NCI-H2029 treated with DMSO at 0.1 percent for 48 hours (cell line): ENCODE data around the gene CYS1.

Source experiments
- DNase-seq: peaks from one replicate; lab custom pipeline; 2025; lab: John Stamatoyannopoulos, UW

CYS1 gene

DNA sequence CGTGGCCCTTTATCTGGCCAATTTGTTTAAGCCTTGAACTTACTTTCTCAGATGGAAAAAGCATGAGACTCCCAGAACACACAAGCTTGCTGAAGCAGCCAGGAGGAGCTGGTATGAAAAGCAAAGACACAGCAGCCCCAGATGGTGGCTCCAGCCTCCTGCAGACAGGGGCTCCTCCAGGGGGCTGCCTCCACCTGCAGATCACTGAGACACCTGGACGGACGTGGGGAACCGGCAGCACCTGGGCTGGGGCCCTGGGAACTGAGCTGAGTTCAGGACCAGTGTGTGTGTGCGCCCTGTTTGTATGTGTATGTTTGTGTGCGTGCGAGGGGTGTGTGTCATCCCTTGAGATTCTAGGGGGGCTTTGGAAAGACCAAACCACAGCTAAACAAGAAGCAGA, 8.6 kb downstream of the CYS1 start:
- DNase-seq, result no peak

DNA sequence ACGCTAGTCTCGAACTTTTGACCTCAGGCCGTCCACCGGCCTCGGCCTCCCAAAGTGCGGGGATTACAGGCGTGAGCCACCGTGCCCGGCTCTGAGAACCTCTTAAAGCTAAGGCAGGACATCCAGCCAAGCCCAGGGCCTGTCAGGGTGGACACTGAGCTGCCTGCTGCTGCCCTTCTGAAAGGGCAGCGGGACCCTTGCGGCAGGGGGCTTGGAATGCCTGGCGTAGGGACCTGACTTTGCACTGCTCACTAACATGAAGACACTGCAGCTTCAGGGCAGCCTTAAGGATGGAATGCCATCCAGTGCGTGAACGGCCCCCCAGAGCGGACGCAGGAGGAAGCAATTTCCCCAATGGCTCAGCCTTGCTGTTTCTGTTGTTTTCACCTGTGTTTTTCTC, 9.0 kb downstream of the CYS1 start:
- DNase-seq, result no peak

DNA sequence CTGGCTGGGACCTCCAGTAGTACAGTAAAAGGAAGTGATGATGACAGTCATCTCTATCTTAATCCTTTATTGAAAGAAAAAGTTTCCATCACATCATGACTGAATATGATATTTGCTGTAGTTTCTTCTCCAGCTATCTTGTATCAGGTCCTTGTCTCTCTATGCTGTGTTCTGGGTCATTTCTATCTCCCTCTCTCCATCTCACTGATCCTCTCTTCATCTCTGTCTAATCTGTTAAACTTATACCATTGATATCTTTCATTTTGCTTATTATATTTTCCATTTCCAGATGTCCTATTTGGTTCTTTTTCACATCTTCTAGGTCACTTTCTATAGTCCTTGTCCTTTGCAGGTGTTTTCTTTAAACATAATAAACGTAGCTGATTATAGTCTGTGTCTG, 12.3 kb downstream of the CYS1 start:
- no peak for DNase-seq

DNA sequence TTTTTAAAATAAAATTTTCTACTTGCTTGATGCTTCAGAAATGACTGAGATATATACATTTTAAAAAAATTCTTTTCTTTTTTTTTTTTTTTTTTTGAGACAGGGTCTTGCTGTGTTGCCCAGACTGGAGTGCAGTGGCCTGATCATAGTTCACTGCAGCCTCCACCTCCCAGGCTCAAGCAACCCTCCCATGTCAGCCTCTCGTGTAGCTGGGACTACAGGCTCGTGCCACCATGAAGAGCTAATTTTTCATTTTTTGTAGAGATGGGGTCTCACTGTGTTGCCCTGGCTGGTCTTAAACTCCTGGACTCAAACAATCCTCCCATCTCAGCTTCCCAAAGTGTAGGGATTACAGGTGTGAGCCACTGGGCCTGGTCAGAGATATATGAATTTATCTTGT, 12.9 kb downstream of the CYS1 start:
- DNase-seq, result no peak

- DNase-seq, result no peak
Observed at GRCh38 chr2:10065773-10066055, 14.5 kb downstream of the CYS1 start.

DNA sequence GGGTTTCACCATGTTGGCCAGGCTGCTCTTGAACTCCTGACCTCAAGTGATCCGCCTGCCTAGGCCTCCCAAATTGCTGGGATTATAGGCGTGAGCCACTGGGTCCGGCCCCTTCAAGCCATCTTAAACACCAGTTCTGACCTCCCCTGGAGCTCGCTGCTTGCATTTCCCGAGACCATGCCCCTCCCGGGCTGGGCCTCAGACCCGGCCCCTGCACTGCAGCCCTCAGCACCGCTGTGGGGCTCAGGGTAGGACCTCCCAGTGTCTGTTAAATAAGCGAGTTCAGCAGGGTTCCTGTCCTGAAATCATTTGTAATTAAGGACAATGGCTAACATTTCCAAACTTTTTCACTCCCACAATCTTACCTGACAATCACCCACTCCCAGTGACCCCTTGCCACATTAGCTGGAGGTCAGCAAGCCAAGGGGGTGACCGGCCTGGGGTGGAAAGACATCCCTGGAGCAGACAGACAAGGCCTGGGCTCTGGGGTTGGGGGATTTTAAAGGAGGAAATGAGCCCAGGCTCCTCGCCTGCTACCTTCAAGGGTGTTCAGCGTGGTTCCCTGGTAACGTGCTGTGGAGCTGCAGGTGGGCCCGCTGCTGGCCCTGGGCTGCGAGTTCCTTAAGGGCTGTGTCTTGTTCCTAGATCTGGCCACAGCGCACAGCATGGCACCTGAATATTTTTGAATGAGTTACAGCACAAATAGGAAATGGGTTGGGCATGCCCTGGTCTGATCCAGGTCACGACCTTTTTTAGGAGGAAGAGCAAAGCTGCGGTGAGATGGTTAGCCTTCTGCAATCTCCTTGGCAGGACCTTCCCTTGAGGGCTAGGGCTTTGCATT, 15.1 kb downstream of the CYS1 start:
- no peak for DNase-seq

DNA sequence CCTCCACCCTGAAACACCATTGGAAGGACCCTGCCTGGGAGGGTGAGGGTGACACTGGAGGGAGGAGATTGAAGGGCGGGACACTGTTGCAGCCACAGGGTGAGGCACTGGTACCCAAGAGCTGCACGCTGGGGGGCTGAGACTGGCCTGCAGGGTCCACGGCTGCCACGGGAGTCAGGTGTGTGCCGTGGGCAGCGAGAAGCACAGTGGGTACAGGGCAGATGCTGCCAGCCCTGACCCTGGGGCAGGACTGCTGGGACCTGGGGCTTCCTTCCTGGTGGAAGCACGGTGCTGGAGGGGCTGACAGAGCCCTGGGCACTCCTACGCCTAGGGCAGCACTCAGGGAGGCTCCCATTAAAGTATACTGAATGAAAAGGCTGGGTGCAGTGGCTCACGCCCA, 16.6 kb downstream of the CYS1 start:
- DNase-seq, result no peak

DNA sequence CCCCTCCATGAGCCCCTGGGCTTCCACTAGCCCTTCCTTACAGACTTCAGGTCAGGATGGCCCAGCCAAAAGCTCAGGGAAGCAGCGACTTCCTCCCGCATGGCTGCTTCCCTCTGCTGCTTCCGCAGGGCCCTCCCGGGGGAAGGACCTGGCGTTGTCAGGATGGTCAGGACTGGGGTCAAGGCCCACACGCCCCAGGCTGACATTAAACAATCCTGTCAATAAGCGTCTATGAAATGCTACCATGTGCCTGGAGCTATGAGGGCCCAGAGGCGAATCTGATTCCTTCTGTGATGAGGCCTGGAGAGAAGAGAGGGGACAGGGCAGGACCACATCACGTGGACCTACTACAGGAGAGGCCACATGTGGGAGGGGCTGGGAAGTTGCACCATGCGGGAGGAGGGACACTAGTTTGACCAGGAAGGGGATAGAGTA, 17.3 kb downstream of the CYS1 start:
- DNase-seq, result no peak

DNA sequence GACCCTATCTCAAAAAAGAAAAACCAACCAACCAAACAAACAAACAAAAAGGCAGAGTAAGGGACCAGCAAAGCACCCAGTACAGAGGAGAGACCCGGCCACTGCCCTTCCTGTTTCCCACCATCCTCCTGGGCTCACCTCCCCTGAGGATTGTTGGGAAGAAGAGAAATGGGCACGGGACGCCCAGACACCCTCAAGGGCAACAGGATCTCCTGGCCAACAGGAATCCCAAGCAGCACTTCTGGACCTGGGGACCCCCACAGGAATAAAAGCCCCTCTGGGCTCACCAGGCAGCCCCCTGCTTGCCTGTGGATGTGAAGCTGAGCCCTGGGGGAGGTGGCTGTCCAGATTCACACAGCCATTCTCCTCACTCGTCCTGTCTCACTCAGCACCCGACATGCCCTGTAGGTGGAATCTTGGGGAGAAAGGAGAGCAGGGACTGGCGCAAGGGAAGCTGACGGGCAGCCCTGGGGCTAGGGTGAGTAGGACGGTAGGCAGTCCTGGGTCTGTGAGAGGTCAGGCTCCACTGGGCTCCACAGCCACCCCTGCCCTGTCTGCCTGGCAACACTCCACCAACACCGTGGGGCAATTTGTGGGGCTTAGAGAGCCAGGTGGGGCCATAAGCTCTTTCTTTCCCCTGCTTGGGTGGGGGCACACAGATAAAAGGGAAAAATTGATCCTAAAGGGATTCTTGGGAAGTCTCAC, 18.8 kb downstream of the CYS1 start:
- DNase-seq, result no peak

- no peak for DNase-seq
Observed at GRCh38 chr2:10059552-10060335, 20.5 kb downstream of the CYS1 start.

DNA sequence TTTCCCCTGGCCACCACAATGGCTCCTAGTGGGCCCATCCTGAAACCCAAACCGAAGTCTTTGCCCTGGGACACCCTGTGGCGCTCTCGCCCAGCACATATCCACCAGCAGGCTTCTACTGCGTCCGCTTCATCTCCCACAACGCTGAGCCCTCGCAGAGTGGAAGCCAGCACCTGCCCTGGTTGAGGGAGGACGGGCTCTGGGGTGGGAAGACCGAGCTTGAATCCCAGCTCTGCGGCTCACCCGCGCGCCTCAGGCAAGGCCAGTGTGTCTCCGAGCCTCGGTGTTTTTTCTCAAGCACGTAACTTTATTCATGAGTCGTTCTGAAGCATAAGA, 21.2 kb downstream of the CYS1 start:
- no peak for DNase-seq

- no peak for DNase-seq
Observed at GRCh38 chr2:10058251-10059015, 21.8 kb downstream of the CYS1 start.

- no peak for DNase-seq
Observed at GRCh38 chr2:10057231-10058107, 22.7 kb downstream of the CYS1 start.

DNA sequence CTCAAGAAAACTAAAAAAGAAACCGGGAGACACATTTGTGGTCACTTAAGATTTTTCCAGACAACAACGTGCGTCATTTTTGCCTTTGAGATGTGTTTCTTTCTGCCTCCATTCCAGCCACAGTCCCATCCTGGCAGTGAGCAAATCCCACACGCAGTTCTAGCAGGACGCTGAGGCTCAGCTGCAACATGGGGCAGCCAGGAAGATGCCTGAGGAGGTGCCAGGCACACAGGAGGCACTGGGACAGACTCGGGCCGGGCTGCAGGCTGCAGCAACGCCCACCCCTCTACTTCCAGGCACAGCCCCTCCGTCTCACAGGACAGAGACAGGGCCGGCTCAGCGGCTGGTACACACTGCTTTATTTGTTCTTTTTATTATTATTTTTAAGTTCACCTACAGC, 23.8 kb downstream of the CYS1 start:
- DNase-seq, result no peak

GRCh38 chr2:10054976-10055375, 25.2 kb downstream of the CYS1 start:
- no peak for DNase-seq

- DNase-seq, result no peak
Observed at GRCh38 chr2:10054424-10054823, 25.8 kb downstream of the CYS1 start.

DNA sequence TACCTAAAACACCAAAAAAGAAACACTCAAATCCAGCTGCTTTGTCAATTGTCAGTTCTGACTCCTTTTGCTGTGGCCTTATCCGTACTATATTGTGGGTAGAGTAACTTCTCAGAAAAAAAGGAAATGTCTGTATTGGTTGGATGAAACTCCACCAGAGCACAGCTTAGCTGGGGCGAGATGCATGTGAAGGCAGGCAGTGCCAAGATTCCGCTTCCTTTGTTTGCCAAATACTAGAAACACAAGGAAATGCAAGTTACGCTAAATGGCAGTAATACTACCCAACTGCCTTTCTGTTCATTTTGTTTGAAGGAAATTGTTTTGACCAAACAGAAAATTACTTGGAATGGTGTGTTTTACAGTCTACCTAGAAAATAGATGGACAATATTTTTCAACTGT, 26.9 kb downstream of the CYS1 start:
- peak; percentile 10 for DNase-seq

- DNase-seq, result no peak
Observed at GRCh38 chr2:10052216-10052615, 28.0 kb downstream of the CYS1 start.

DNA sequence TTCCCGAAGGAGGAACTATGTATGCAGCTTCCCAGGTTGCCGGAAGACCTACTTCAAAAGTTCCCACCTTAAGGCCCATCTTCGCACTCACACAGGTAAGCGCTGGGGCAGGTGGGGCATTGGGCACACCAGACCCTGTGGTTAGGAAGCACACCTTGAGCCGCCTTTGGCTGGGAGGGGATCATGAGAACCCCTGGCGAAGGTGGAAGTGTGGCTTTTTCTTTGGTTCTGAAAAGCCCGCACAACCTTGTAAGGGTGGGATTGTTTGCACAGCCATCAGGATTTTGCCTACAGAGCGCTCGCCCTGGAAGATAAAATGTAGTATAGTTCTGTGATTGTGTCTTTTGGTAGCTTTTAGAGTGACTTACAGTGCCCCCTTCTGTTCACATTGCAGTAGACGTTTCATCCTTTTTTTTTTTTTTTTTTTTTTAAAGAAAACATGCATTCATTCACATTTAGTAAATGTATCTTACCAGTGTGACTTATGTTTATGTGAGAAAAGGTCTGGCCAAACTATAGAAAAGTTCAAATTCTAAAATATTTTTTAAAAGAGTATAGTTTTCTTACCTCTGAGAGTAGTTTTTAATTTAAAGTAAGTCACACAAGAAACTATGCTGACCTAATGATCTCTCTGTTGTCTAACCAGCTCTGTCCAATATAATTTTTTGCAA, 31.6 kb downstream of the CYS1 start:
- DNase-seq, result peak; percentile 23

GRCh38 chr2:10047616-10048500, 32.4 kb downstream of the CYS1 start:
- DNase-seq, result no peak
